Activated T-cell treated with anti-CD3 and anti-CD28 coated beads, Interleukin-2, amount 50 U/mL, for 4 hours (primary cell): ENCODE results near the gene KRT38. TPM values are rescaled to one million over a fixed set of nuclear protein-coding genes. Genes with fewer than 3 reads are reported as not detected.
"Not testable (repeated sequence)": the region's sequence is repeated elsewhere in the genome, so short reads cannot be mapped to it uniquely, and the experiment has no call there.

Experiments used
- ATAC-seq, 2 donors: fragments of 200-7000 bp; cut with Tn5 transposase; one replicate each; pipeline ENCODE4 v1.10.0; 2021
- DNase-seq: peaks from one replicate; pipeline ENCODE4 v3.0.0-alpha.2; 2020
- H3K27me3 Mint-ChIP-seq: one replicate; pipeline ENCODE4 v1.8.0; 2021; ENCODE audit warnings: low read depth, mixed read lengths
- H3K36me3 Mint-ChIP-seq: one replicate; pipeline ENCODE4 v1.8.0; 2022; ENCODE audit warnings: mixed read lengths; ENCODE audit not compliant: insufficient read depth
- H3K4me1 Mint-ChIP-seq: one replicate; pipeline ENCODE4 v1.8.0; 2021; ENCODE audit warnings: low read depth, mixed read lengths
- H3K4me3 Mint-ChIP-seq: one replicate; pipeline ENCODE4 v1.8.0; 2021; ENCODE audit warnings: mild to moderate bottlenecking, moderate library complexity, mixed read lengths
- H3K9me3 Mint-ChIP-seq: one replicate; pipeline ENCODE4 v1.8.0; 2021; ENCODE audit warnings: mixed read lengths
- total RNA-seq, 3 donors: library from RNA; stranded (reverse); gene quantifications; one replicate each; pipeline ENCODE4 v1.2.1, GENCODE V29; 2021

Gene KRT38
- total RNA-seq, 3 donors from 2014 or later, result not detected

- Mint-ChIP-seq H3K27me3 (peaks cover 8% of the 10 kb centered on the region), H3K36me3 (no peaks in the 10 kb centered on the region), H3K9me3 (no peaks in the 10 kb centered on the region), H3K4me3 (no peak overlapping the region), H3K4me1 (no peaks in the 10 kb centered on the region)
- ATAC-seq (no peak), DNase-seq (no peak)
Measured at GRCh38 chr17:41446806-41447205, 6.0 kb upstream of the KRT38 start.

GRCh38 chr17:41444640-41445039, 3.9 kb upstream of the KRT38 start:
- Mint-ChIP-seq H3K9me3 (no peaks in the 10 kb centered on the region), H3K4me3 (no peak overlapping the region), H3K4me1 (no peaks in the 10 kb centered on the region), H3K36me3 (no peaks in the 10 kb centered on the region), H3K27me3 (peaks cover 3% of the 10 kb centered on the region)
- DNase-seq, result no peak
- no peak for ATAC-seq

GRCh38 chr17:41444186-41444585, 3.4 kb upstream of the KRT38 start:
- no peaks in the 10 kb centered on the region for H3K36me3 Mint-ChIP-seq
- DNase-seq (no peak), ATAC-seq (no peak)
- H3K4me3 Mint-ChIP-seq, result no peak overlapping the region
- H3K9me3 Mint-ChIP-seq, result no peaks in the 10 kb centered on the region
- H3K4me1 Mint-ChIP-seq, result no peaks in the 10 kb centered on the region
- peaks cover 3% of the 10 kb centered on the region for H3K27me3 Mint-ChIP-seq

- H3K27me3 Mint-ChIP-seq, result peaks cover 3% of the 10 kb centered on the region
- no peaks in the 10 kb centered on the region for H3K4me1 Mint-ChIP-seq
- no peaks in the 10 kb centered on the region for H3K36me3 Mint-ChIP-seq
- no peak for ATAC-seq
- no peaks in the 10 kb centered on the region for H3K9me3 Mint-ChIP-seq
- DNase-seq, result no peak
- no peak overlapping the region for H3K4me3 Mint-ChIP-seq
Measured at GRCh38 chr17:41442739-41443138, 2.0 kb upstream of the KRT38 start.

- Mint-ChIP-seq H3K9me3 (no peaks in the 10 kb centered on the region), H3K36me3 (no peaks in the 10 kb centered on the region), H3K4me1 (no peaks in the 10 kb centered on the region), H3K4me3 (no peak overlapping the region), H3K27me3 (peaks cover 3% of the 10 kb centered on the region)
- no peak for DNase-seq
- ATAC-seq, result no peak
Measured at GRCh38 chr17:41439375-41439774, 1.4 kb downstream of the KRT38 start.

- no peak for ATAC-seq
- H3K9me3 Mint-ChIP-seq, result no peaks in the 10 kb centered on the region
- H3K4me1 Mint-ChIP-seq, result no peaks in the 10 kb centered on the region
- no peak overlapping the region for H3K4me3 Mint-ChIP-seq
- H3K27me3 Mint-ChIP-seq, result peaks cover 1% of the 10 kb centered on the region
- DNase-seq, result no peak
- no peaks in the 10 kb centered on the region for H3K36me3 Mint-ChIP-seq
Measured at GRCh38 chr17:41437769-41438168, 3.0 kb downstream of the KRT38 start.

GRCh38 chr17:41437254-41437653, 3.5 kb downstream of the KRT38 start:
- ATAC-seq (no peak), DNase-seq (no peak)
- Mint-ChIP-seq H3K27me3 (no peaks in the 10 kb centered on the region), H3K9me3 (no peaks in the 10 kb centered on the region), H3K36me3 (no peaks in the 10 kb centered on the region), H3K4me3 (no peak overlapping the region), H3K4me1 (no peaks in the 10 kb centered on the region)

GRCh38 chr17:41434415-41434814, 6.4 kb downstream of the KRT38 start:
- H3K9me3 Mint-ChIP-seq, result no peaks in the 10 kb centered on the region
- no peaks in the 10 kb centered on the region for H3K4me1 Mint-ChIP-seq
- no peak overlapping the region for H3K4me3 Mint-ChIP-seq
- ATAC-seq, result no peak
- peaks cover 2% of the 10 kb centered on the region for H3K27me3 Mint-ChIP-seq
- no peaks in the 10 kb centered on the region for H3K36me3 Mint-ChIP-seq
- DNase-seq, result no peak

GRCh38 chr17:41434005-41434404, 6.8 kb downstream of the KRT38 start:
- ATAC-seq (no peak), DNase-seq (no peak)
- peaks cover 2% of the 10 kb centered on the region for H3K27me3 Mint-ChIP-seq
- no peak overlapping the region for H3K4me3 Mint-ChIP-seq
- no peaks in the 10 kb centered on the region for H3K4me1 Mint-ChIP-seq
- H3K9me3 Mint-ChIP-seq, result no peaks in the 10 kb centered on the region
- no peaks in the 10 kb centered on the region for H3K36me3 Mint-ChIP-seq

GRCh38 chr17:41433586-41433985, 7.2 kb downstream of the KRT38 start:
- Mint-ChIP-seq H3K4me1 (no peaks in the 10 kb centered on the region), H3K36me3 (no peaks in the 10 kb centered on the region), H3K9me3 (no peaks in the 10 kb centered on the region), H3K27me3 (peaks cover 2% of the 10 kb centered on the region), H3K4me3 (no peak overlapping the region)
- DNase-seq (no peak), ATAC-seq (no peak)

- not testable (repeated sequence) for H3K9me3 Mint-ChIP-seq, ATAC-seq, H3K4me1 Mint-ChIP-seq, DNase-seq, H3K36me3 Mint-ChIP-seq, H3K27me3 Mint-ChIP-seq, H3K4me3 Mint-ChIP-seq
Measured at GRCh38 chr17:41430376-41430775, 10.4 kb downstream of the KRT38 start.

GRCh38 chr17:41429667-41430066, 11.1 kb downstream of the KRT38 start:
- Mint-ChIP-seq H3K4me1 (no peaks in the 10 kb centered on the region), H3K27me3 (peaks cover 2% of the 10 kb centered on the region), H3K9me3 (no peaks in the 10 kb centered on the region), H3K4me3 (no peak overlapping the region), H3K36me3 (no peaks in the 10 kb centered on the region)
- ATAC-seq (no peak), DNase-seq (no peak)

GRCh38 chr17:41428591-41429291, 12.0 kb downstream of the KRT38 start:
- DNase-seq (no peak), ATAC-seq (no peak)
- Mint-ChIP-seq H3K4me3 (no peak overlapping the region), H3K9me3 (no peaks in the 10 kb centered on the region), H3K27me3 (peaks cover 2% of the 10 kb centered on the region), H3K4me1 (no peaks in the 10 kb centered on the region), H3K36me3 (no peaks in the 10 kb centered on the region)

GRCh38 chr17:41424111-41424635, 16.6 kb downstream of the KRT38 start, which contains the start of gene KRT37:
TSS of gene KRT37 (minus strand) at chr17:41424585. CDS start at chr17:41424523, 62 bp downstream.
- Mint-ChIP-seq H3K9me3 (no peaks in the 10 kb centered on the region), H3K4me3 (no peak within 1 kb of the TSS), H3K27me3 (no peaks in the 10 kb centered on the region), H3K4me1 (peaks cover 6% of the 10 kb centered on the region), H3K36me3 (no peaks in the 10 kb centered on the region)
- DNase-seq (no peak), ATAC-seq (no peak)

GRCh38 chr17:41422586-41422985, 18.2 kb downstream of the KRT38 start:
- H3K4me1 Mint-ChIP-seq, H3K4me3 Mint-ChIP-seq, H3K9me3 Mint-ChIP-seq, ATAC-seq, H3K36me3 Mint-ChIP-seq, H3K27me3 Mint-ChIP-seq, DNase-seq: not testable (repeated sequence)
